MM.1S (cell line): ENCODE results near the gene CFHR5.

Experiments
- EZH2phosphoT487 ChIP-seq: fragments of 300-600 bp; sonication (generic); IDR thresholded peaks from 2 replicates; pipeline ENCODE4 v1.6.1; 2018; ENCODE audit warnings: antibody characterized with exemption, low read length
- TF ChIP-seq, protein P1 (sequence below): fragments of 300-600 bp; sonication (generic); IDR thresholded peaks from 2 replicates; pipeline ENCODE4 v1.5.1; 2016; ENCODE audit warnings: antibody characterized with exemption, low read length, mixed read lengths

- no peak for TF ChIP-seq EZH2phosphoT487
- TF ChIP-seq, protein P1, sequence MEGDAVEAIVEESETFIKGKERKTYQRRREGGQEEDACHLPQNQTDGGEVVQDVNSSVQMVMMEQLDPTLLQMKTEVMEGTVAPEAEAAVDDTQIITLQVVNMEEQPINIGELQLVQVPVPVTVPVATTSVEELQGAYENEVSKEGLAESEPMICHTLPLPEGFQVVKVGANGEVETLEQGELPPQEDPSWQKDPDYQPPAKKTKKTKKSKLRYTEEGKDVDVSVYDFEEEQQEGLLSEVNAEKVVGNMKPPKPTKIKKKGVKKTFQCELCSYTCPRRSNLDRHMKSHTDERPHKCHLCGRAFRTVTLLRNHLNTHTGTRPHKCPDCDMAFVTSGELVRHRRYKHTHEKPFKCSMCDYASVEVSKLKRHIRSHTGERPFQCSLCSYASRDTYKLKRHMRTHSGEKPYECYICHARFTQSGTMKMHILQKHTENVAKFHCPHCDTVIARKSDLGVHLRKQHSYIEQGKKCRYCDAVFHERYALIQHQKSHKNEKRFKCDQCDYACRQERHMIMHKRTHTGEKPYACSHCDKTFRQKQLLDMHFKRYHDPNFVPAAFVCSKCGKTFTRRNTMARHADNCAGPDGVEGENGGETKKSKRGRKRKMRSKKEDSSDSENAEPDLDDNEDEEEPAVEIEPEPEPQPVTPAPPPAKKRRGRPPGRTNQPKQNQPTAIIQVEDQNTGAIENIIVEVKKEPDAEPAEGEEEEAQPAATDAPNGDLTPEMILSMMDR: no peak
These were observed 21.4 kb upstream of the CFHR5 start for GRCh38 chr1:196955926-196956325.
